ENCODE results near the gene GPC3. TPM values are rescaled to one million over a fixed set of nuclear protein-coding genes. Genes with fewer than 3 reads are reported as not detected.
A peak's percentile ranks its signal among the peaks of the same experiment; 100 is the strongest.

Gene GPC3
- total RNA-seq, 6 donors from 2014 or later, result 9.4 to 111 (median 57.6) TPM

DNA sequence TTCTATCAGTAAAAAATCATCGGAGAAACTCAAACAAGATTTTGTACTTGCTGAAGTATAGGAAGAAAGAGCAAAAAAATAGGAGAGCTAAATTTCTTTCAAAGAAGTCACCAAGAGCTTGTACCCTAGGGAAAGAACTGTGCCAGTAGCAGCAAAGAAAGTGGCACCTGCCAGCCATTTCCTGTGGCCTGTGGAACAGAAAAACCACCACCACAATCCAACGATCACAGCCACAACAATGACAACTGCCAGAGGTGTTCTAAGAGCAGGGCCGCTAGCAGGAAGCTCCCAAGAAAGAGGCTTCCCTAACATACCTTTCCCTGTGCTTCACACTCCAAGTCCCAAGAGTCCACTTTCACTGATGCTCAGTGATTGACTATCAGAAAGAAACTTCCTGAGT is 304.0 kb downstream of the GPC3 start:
- 33 to 55% methylated on average over 2 to 3 of the region's 3 CpGs for WGBS, 2 donors
- Histone ChIP-seq H3K4me3 (no peak overlapping the region), H3K27me3 (no peaks in the 10 kb centered on the region), H3K36me3 (no peaks in the 10 kb centered on the region), H3K4me1 (no peaks in the 10 kb centered on the region), H3K9me3 (no peaks in the 10 kb centered on the region), H3K27ac (no peak overlapping the region)
- ATAC-seq (ENCODE audit: low FRiP score in 2 of 2), result no peak
- TF ChIP-seq POLR2A (IDR thresholded peaks at IDR 0.05) (no peak), POLR2AphosphoS5 (IDR thresholded peaks at IDR 0.05) (no peak)
- DNase-seq, result no peak

- no peaks in the 10 kb centered on the region for H3K9me3 ChIP-seq
- WGBS, 2 donors, result 56 to 82% methylated on average over 6 of the region's 6 CpGs
- H3K4me3 ChIP-seq, result peak overlapping the region in 1 of 4 donors; percentile 29
- no peaks in the 10 kb centered on the region for H3K36me3 ChIP-seq
- H3K4me1 ChIP-seq, result peaks cover 0 to 6% (median 2%) of the 10 kb centered on the region in 4 donors
- peak overlapping the region in 2 of 4 donors; percentile 2 to 26 for H3K27ac ChIP-seq
- ATAC-seq (ENCODE audit: low FRiP score in 2 of 2), result peak in 1 of 2 donors; percentile 44
- TF ChIP-seq CTCF (IDR thresholded peaks at IDR 0.05) (no peak), POLR2A (IDR thresholded peaks at IDR 0.05) (peak in 1 of 4 donors; percentile 40)
- no peaks in the 10 kb centered on the region for H3K27me3 ChIP-seq
- DNase-seq, result no peak
Observed at GRCh38 chrX:133677123-133678063, 308.0 kb downstream of the GPC3 start.

- peak overlapping the region in 2 of 4 donors; percentile 49 to 75 for H3K27ac ChIP-seq
- H3K9me3 ChIP-seq, result no peaks in the 10 kb centered on the region
- WGBS, 2 donors, result 31 to 60% methylated on average over 1 of the region's 1 CpG
- H3K27me3 ChIP-seq, result no peaks in the 10 kb centered on the region
- peaks cover 0 to 6% (median 2%) of the 10 kb centered on the region in 4 donors for H3K4me1 ChIP-seq
- DNase-seq (peak in 1 of 2 donors; percentile 55), ATAC-seq (ENCODE audit: low FRiP score in 2 of 2) (peak in 1 of 2 donors; percentile 64)
- H3K4me3 ChIP-seq, result no peak overlapping the region
- no peaks in the 10 kb centered on the region for H3K36me3 ChIP-seq
- TF ChIP-seq CTCF (IDR thresholded peaks at IDR 0.05) (no peak), POLR2AphosphoS5 (IDR thresholded peaks at IDR 0.05) (no peak), EP300 (IDR thresholded peaks at IDR 0.05) (peak in 1 of 4 donors; percentile 34)
Observed at GRCh38 chrX:133676344-133677122, 308.9 kb downstream of the GPC3 start.

GRCh38 chrX:133674726-133675470 is 310.5 kb downstream of the GPC3 start:
- peak in 1 of 2 donors; percentile 82 for ATAC-seq (ENCODE audit: low FRiP score in 2 of 2)
- TF ChIP-seq CTCF (IDR thresholded peaks at IDR 0.05), result no peak
- peak in 2 of 4 donors; percentile 65 to 74 for TF ChIP-seq EP300 (IDR thresholded peaks at IDR 0.05)
- no peak for TF ChIP-seq POLR2A (IDR thresholded peaks at IDR 0.05)
- no peak for TF ChIP-seq POLR2AphosphoS5 (IDR thresholded peaks at IDR 0.05)
- Histone ChIP-seq H3K9me3 (no peaks in the 10 kb centered on the region), H3K27ac (peak overlapping the region in 3 of 4 donors; percentile 44 to 75 (median 49)), H3K27me3 (no peaks in the 10 kb centered on the region), H3K4me3 (no peak overlapping the region), H3K36me3 (no peaks in the 10 kb centered on the region), H3K4me1 (peaks cover 0 to 6% (median 2%) of the 10 kb centered on the region in 4 donors)
- WGBS, 2 donors, result 38 to 45% methylated on average over 6 of the region's 6 CpGs
- DNase-seq, result peak in 1 of 2 donors; percentile 59
